Measurements from ENCODE around the gene MYH14.

DNA sequence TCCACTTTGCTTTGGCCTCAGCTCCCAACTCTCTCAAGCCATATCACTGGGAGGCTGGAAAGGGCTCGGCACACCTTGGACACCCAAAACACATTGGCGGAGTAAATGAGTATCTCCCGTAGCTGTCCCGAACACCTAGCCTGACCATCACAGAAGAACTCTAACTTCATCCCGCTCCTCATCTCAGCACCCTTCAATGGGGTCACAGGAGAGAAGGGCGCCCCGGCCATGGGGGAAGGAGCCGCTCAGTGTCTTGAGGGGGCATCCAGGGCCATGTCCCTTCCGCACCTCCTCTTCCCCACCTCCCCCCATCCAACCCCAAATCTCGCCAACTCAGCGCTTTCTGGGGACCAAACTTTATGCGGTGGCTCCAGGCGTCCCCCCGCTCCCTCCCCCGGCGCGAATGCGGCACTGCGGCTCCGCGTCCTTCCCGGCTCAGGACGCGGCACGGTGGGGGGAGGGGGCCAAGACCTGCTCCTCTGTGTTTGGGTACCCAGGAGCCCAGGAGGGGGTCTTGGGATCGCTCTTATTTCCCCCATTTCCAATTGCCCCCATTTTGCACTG, 122.8 kb downstream of the MYH14 start:
- TF ChIP-seq, protein P1, sequence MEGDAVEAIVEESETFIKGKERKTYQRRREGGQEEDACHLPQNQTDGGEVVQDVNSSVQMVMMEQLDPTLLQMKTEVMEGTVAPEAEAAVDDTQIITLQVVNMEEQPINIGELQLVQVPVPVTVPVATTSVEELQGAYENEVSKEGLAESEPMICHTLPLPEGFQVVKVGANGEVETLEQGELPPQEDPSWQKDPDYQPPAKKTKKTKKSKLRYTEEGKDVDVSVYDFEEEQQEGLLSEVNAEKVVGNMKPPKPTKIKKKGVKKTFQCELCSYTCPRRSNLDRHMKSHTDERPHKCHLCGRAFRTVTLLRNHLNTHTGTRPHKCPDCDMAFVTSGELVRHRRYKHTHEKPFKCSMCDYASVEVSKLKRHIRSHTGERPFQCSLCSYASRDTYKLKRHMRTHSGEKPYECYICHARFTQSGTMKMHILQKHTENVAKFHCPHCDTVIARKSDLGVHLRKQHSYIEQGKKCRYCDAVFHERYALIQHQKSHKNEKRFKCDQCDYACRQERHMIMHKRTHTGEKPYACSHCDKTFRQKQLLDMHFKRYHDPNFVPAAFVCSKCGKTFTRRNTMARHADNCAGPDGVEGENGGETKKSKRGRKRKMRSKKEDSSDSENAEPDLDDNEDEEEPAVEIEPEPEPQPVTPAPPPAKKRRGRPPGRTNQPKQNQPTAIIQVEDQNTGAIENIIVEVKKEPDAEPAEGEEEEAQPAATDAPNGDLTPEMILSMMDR (IDR thresholded peaks at IDR 0.05; ENCODE audit: insufficient read depth, low read depth, low read length): no peak
- peak; percentile 34 for TF ChIP-seq EZH2 (IDR thresholded peaks at IDR 0.05; ENCODE audit: insufficient read depth, low read length)
